WERI-Rb-1 (cell line): Measurements from ENCODE around the gene GDF7.

Experiments used
- DNase-seq: peaks from one replicate; pipeline ENCODE4 v3.0.0-alpha.2; 2020
- H3K27ac ChIP-seq: fragments of 250-450 bp; sonication (Bioruptor Pico); 2 replicates; pipeline ENCODE4 v1.5.1; 2020; ENCODE audit warnings: mild to moderate bottlenecking, moderate library complexity
- H3K27me3 ChIP-seq: fragments of 250-450 bp; sonication (Bioruptor Pico); 2 replicates; pipeline ENCODE4 v1.5.1; 2021; ENCODE audit warnings: mild to moderate bottlenecking, low read depth, moderate library complexity; ENCODE audit not compliant: insufficient read depth, severe bottlenecking
- H3K36me3 ChIP-seq: fragments of 250-450 bp; sonication (Bioruptor Pico); 2 replicates; pipeline ENCODE4 v1.5.1; 2020; ENCODE audit warnings: mild to moderate bottlenecking, moderate library complexity
- H3K4me3 ChIP-seq: 2 replicates; pipeline ENCODE4 v1.5.1; 2011; ENCODE audit warnings: low read depth, mild to moderate bottlenecking, control low read depth, low read length
- H3K9me3 ChIP-seq: fragments of 250-450 bp; sonication (Bioruptor Pico); 2 replicates; pipeline ENCODE4 v1.5.1; 2021; ENCODE audit warnings: mild to moderate bottlenecking, moderate library complexity; ENCODE audit not compliant: severe bottlenecking
- CTCF ChIP-seq: IDR thresholded peaks from 2 replicates; pipeline ENCODE4 v1.5.1; 2011; ENCODE audit warnings: low read depth, mild to moderate bottlenecking, control low read depth, inconsistent platforms, low read length

The GDF7 gene

GRCh38 chr2:20663196-20664070 is 3.5 kb upstream of the GDF7 start:
- Histone ChIP-seq H3K27ac (no peak overlapping the region), H3K36me3 (no peaks in the 10 kb centered on the region), H3K27me3 (peaks cover 92% of the 10 kb centered on the region), H3K4me3 (no peak overlapping the region), H3K9me3 (no peaks in the 10 kb centered on the region)
- no peak for TF ChIP-seq CTCF
- DNase-seq: no peak

- TF ChIP-seq CTCF: no peak
- no peak for DNase-seq
- H3K9me3 ChIP-seq: no peaks in the 10 kb centered on the region
- H3K27ac ChIP-seq: no peak overlapping the region
- peaks cover 92% of the 10 kb centered on the region for H3K27me3 ChIP-seq
- H3K4me3 ChIP-seq: no peak overlapping the region
- H3K36me3 ChIP-seq: no peaks in the 10 kb centered on the region
These were observed 2.9 kb upstream of the GDF7 start for GRCh38 chr2:20664071-20664390.

DNA sequence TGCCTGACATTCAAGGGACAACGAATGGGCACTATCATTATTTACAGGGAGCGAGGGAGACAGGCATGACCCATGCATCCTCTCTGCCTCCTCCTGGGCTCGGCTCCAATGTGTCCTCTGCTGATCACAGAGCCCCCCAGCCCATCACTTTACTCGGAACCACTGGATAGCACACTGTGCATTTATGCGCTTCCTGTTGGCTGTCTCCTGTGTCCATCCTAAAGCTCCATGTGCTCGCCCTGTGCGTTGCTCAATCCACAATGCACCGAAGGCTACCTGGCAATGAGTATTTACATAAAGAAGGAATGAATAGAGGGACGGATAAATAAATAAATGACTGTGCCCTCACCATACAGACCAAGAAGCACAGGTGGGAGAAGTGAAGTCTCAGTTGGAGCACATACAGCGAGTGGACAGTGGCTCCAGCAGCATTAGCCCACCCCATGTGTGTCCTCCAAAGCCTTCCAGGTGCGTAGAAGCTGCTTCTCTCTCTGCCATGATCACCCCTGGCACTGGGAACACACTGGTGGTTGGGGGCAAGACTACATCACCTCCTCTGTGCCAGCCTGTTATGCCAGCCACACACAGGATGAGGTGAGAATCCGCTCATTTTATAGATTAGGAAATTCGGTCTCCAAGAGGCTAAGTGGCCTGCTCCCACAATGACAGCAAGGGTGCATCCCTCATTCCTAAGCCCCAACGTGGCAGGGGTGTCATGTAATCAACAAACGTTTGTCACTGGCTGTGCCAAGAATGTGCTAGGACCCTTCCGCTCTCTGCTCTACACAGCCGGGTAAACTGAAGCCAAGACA is 2.3 kb upstream of the GDF7 start:
- TF ChIP-seq CTCF: no peak
- H3K27me3 ChIP-seq: peaks cover 92% of the 10 kb centered on the region
- H3K27ac ChIP-seq: no peak overlapping the region
- no peaks in the 10 kb centered on the region for H3K9me3 ChIP-seq
- no peak for DNase-seq
- no peaks in the 10 kb centered on the region for H3K36me3 ChIP-seq
- H3K4me3 ChIP-seq: no peak overlapping the region

DNA sequence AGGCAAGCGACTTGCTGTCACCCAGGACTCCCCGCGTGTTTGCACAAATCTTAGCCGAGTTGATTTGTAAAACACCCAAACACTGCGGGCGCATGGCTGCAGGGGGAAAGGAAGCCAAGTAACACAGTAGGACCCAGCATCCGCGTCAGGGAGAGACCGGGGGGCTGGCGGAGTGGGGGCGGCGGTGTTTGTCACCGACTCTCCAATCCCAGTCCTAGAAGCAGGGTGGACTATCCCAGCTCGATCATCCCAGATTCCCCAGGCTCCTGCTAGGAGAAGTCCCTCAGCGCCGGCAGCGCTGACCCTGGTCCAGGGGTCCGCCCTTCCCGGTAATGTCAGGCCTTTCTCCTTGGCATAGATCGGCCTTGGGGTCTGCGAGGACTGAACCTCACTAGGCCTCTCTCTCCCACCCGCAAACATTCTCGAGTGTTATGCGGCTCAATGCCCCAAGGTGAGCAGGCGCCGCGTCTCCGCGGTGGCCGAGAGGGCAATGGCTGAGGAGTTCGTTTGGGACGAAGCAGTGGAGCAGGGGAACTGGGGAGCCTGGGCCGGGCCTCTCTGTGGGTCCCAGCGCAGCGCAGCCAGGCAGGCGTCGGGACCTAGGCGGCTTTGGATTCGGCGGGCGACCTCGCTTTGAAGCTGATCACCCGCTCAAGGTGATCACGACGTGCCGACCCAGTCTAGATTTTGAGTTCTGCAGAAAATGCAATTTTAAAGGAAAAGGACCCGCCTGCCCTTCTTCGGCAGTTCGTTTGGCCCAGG is 1.5 kb upstream of the GDF7 start:
- H3K36me3 ChIP-seq: no peaks in the 10 kb centered on the region
- H3K4me3 ChIP-seq: peak overlapping the region; percentile 45
- peaks cover 93% of the 10 kb centered on the region for H3K27me3 ChIP-seq
- H3K27ac ChIP-seq: no peak overlapping the region
- H3K9me3 ChIP-seq: peaks cover 5% of the 10 kb centered on the region
- no peak for DNase-seq
- TF ChIP-seq CTCF: no peak

GRCh38 chr2:20666005-20666303 is 990 bp upstream of the GDF7 start:
- peaks cover 5% of the 10 kb centered on the region for H3K9me3 ChIP-seq
- H3K27ac ChIP-seq: no peak overlapping the region
- peak overlapping the region; percentile 45 for H3K4me3 ChIP-seq
- H3K27me3 ChIP-seq: peaks cover 91% of the 10 kb centered on the region
- no peaks in the 10 kb centered on the region for H3K36me3 ChIP-seq
- TF ChIP-seq CTCF: no peak
- no peak for DNase-seq
